Measurements from ENCODE around the gene ITGAL. TPM values are rescaled to one million over a fixed set of nuclear protein-coding genes. Genes with fewer than 3 reads are reported as not detected.
"Not testable (repeated sequence)": the region's sequence is repeated elsewhere in the genome, so short reads cannot be mapped to it uniquely, and the experiment has no call there.

Gene ITGAL
- total RNA-seq, 1 donor from 2014 or later = 292 TPM

- Mint-ChIP-seq H3K36me3 (ENCODE audit: low read depth) (peaks cover 38% of the 10 kb centered on the region), H3K4me1 (ENCODE audit: low read depth) (peaks cover 21% of the 10 kb centered on the region), H3K4me3 (ENCODE audit: low read depth) (peak overlapping the region; percentile 99), H3K27ac (peak overlapping the region; percentile 100)
- H3K27me3 Mint-ChIP-seq (ENCODE audit: low read depth); H3K9me3 Mint-ChIP-seq; DNase-seq (ENCODE audit: low spot score): not testable (repeated sequence)
- intact Hi-C loops (cut with micrococcal nuclease) = loop anchor here (5.0 kb wide), 1 partner anchor 91 kb away; no protein-coding TSS in a partner anchor
These were observed 64.0 kb downstream of the ITGAL start for GRCh38 chr16:30536391-30537024.

- H3K9me3 Mint-ChIP-seq = no peaks in the 10 kb centered on the region
- intact Hi-C loops (cut with micrococcal nuclease) = loop anchor here (5.0 kb wide), 1 partner anchor 88 kb away; no protein-coding TSS in a partner anchor
- no peak overlapping the region for H3K4me3 Mint-ChIP-seq (ENCODE audit: low read depth)
- no peak overlapping the region for H3K27ac Mint-ChIP-seq
- no peak for DNase-seq (ENCODE audit: low spot score)
- peaks cover 17% of the 10 kb centered on the region for H3K4me1 Mint-ChIP-seq (ENCODE audit: low read depth)
- peaks cover 28% of the 10 kb centered on the region for H3K36me3 Mint-ChIP-seq (ENCODE audit: low read depth)
- H3K27me3 Mint-ChIP-seq (ENCODE audit: low read depth) = no peaks in the 10 kb centered on the region
These were observed 66.7 kb downstream of the ITGAL start for GRCh38 chr16:30539000-30539964.

GRCh38 chr16:30539986-30540526 is 67.5 kb downstream of the ITGAL start:
- not testable (repeated sequence) for H3K9me3 Mint-ChIP-seq; H3K4me3 Mint-ChIP-seq (ENCODE audit: low read depth); H3K27me3 Mint-ChIP-seq (ENCODE audit: low read depth); DNase-seq (ENCODE audit: low spot score); H3K27ac Mint-ChIP-seq
- Mint-ChIP-seq H3K4me1 (ENCODE audit: low read depth) (peaks cover 16% of the 10 kb centered on the region), H3K36me3 (ENCODE audit: low read depth) (peaks cover 25% of the 10 kb centered on the region)
- intact Hi-C loops (cut with micrococcal nuclease) = loop anchor here (5.0 kb wide), 1 partner anchor 87 kb away; no protein-coding TSS in a partner anchor

- H3K4me3 Mint-ChIP-seq (ENCODE audit: low read depth); H3K9me3 Mint-ChIP-seq; H3K27me3 Mint-ChIP-seq (ENCODE audit: low read depth); H3K27ac Mint-ChIP-seq; DNase-seq (ENCODE audit: low spot score); intact Hi-C loops (cut with micrococcal nuclease): not testable (repeated sequence)
- H3K4me1 Mint-ChIP-seq (ENCODE audit: low read depth) = peaks cover 13% of the 10 kb centered on the region
- peaks cover 21% of the 10 kb centered on the region for H3K36me3 Mint-ChIP-seq (ENCODE audit: low read depth)
These were observed 68.4 kb downstream of the ITGAL start for GRCh38 chr16:30540916-30541464.

GRCh38 chr16:30541502-30542329 is 69.2 kb downstream of the ITGAL start:
- DNase-seq (ENCODE audit: low spot score) = no peak
- Mint-ChIP-seq H3K27ac (no peak overlapping the region), H3K9me3 (no peaks in the 10 kb centered on the region), H3K27me3 (ENCODE audit: low read depth) (no peaks in the 10 kb centered on the region), H3K36me3 (ENCODE audit: low read depth) (peaks cover 14% of the 10 kb centered on the region), H3K4me1 (ENCODE audit: low read depth) (peaks cover 8% of the 10 kb centered on the region), H3K4me3 (ENCODE audit: low read depth) (no peak overlapping the region)
- intact Hi-C loops (cut with micrococcal nuclease) = no loop called here

- H3K4me3 Mint-ChIP-seq (ENCODE audit: low read depth) = no peak overlapping the region
- no peaks in the 10 kb centered on the region for H3K27me3 Mint-ChIP-seq (ENCODE audit: low read depth)
- no peak overlapping the region for H3K27ac Mint-ChIP-seq
- intact Hi-C loops (cut with micrococcal nuclease) = no loop called here
- no peaks in the 10 kb centered on the region for H3K9me3 Mint-ChIP-seq
- H3K4me1 Mint-ChIP-seq (ENCODE audit: low read depth) = peaks cover 3% of the 10 kb centered on the region
- no peak for DNase-seq (ENCODE audit: low spot score)
- H3K36me3 Mint-ChIP-seq (ENCODE audit: low read depth) = peaks cover 2% of the 10 kb centered on the region
These were observed 70.5 kb downstream of the ITGAL start for GRCh38 chr16:30543067-30543466.

- no peaks in the 10 kb centered on the region for H3K9me3 Mint-ChIP-seq
- H3K27ac Mint-ChIP-seq = no peak overlapping the region
- peaks cover 14% of the 10 kb centered on the region for H3K4me1 Mint-ChIP-seq (ENCODE audit: low read depth)
These were observed 73.6 kb downstream of the ITGAL start for GRCh38 chr16:30546115-30546514.

GRCh38 chr16:30548416-30549253 is 76.1 kb downstream of the ITGAL start:
- intact Hi-C loops (cut with micrococcal nuclease) = no loop called here
- Mint-ChIP-seq H3K27ac (peak overlapping the region; percentile 31), H3K9me3 (no peaks in the 10 kb centered on the region), H3K27me3 (ENCODE audit: low read depth) (no peaks in the 10 kb centered on the region), H3K36me3 (ENCODE audit: low read depth) (peaks cover 17% of the 10 kb centered on the region), H3K4me3 (ENCODE audit: low read depth) (no peak overlapping the region), H3K4me1 (ENCODE audit: low read depth) (peaks cover 38% of the 10 kb centered on the region)
- no peak for DNase-seq (ENCODE audit: low spot score)

More at GRCh38 chr16:30546115-30546514, 73.6 kb downstream of the ITGAL start:
- intact Hi-C loops (cut with micrococcal nuclease) = no loop called here
- H3K27me3 Mint-ChIP-seq (ENCODE audit: low read depth) = no peaks in the 10 kb centered on the region
- DNase-seq (ENCODE audit: low spot score) = no peak
- H3K4me3 Mint-ChIP-seq (ENCODE audit: low read depth) = no peak overlapping the region
- H3K36me3 Mint-ChIP-seq (ENCODE audit: low read depth) = no peaks in the 10 kb centered on the region

GRCh38 chr16:30551781-30552180 is 79.2 kb downstream of the ITGAL start:
- Mint-ChIP-seq H3K4me3 (ENCODE audit: low read depth) (peak overlapping the region; percentile 58), H3K4me1 (ENCODE audit: low read depth) (peaks cover 48% of the 10 kb centered on the region), H3K9me3 (no peaks in the 10 kb centered on the region), H3K27me3 (ENCODE audit: low read depth) (no peaks in the 10 kb centered on the region), H3K36me3 (ENCODE audit: low read depth) (peaks cover 36% of the 10 kb centered on the region), H3K27ac (peak overlapping the region; percentile 95)
- intact Hi-C loops (cut with micrococcal nuclease) = loop anchor here (1.0 kb wide), 1 partner anchor 17 kb away; no protein-coding TSS in a partner anchor
- peak; percentile 77 for DNase-seq (ENCODE audit: low spot score)

- Mint-ChIP-seq H3K9me3 (no peaks in the 10 kb centered on the region), H3K4me3 (ENCODE audit: low read depth) (peak overlapping the region; percentile 17), H3K27ac (peak overlapping the region; percentile 95), H3K36me3 (ENCODE audit: low read depth) (peaks cover 36% of the 10 kb centered on the region), H3K27me3 (ENCODE audit: low read depth) (no peaks in the 10 kb centered on the region), H3K4me1 (ENCODE audit: low read depth) (peaks cover 47% of the 10 kb centered on the region)
- no peak for DNase-seq (ENCODE audit: low spot score)
- intact Hi-C loops (cut with micrococcal nuclease) = no loop called here
These were observed 80.4 kb downstream of the ITGAL start for GRCh38 chr16:30552956-30553355.

GRCh38 chr16:30553393-30553899 is 80.9 kb downstream of the ITGAL start:
- Mint-ChIP-seq H3K4me1 (ENCODE audit: low read depth) (peaks cover 45% of the 10 kb centered on the region), H3K9me3 (no peaks in the 10 kb centered on the region), H3K4me3 (ENCODE audit: low read depth) (peak overlapping the region; percentile 8), H3K36me3 (ENCODE audit: low read depth) (peaks cover 36% of the 10 kb centered on the region), H3K27me3 (ENCODE audit: low read depth) (no peaks in the 10 kb centered on the region), H3K27ac (peak overlapping the region; percentile 95)
- intact Hi-C loops (cut with micrococcal nuclease) = no loop called here
- no peak for DNase-seq (ENCODE audit: low spot score)
